Adipocyte (in vitro differentiated cells): Measurements from ENCODE around the gene WFIKKN1.

Experiments used
- DNase-seq: peaks from one replicate; pipeline ENCODE4 v3.0.0-alpha.2; 2015; ENCODE audit warnings: low read depth
- H3K27me3 ChIP-seq: replicated peaks from 2 replicates; pipeline ENCODE4 v1.7.0; 2013; ENCODE audit warnings: mild to moderate bottlenecking, low read length, moderate library complexity; ENCODE audit not compliant: control insufficient read depth, insufficient read depth
- H3K36me3 ChIP-seq: 2 replicates; pipeline ENCODE4 v1.7.0; 2013; ENCODE audit warnings: low read length, mild to moderate bottlenecking, moderate library complexity; ENCODE audit not compliant: control insufficient read depth, insufficient read depth, severe bottlenecking
- H3K4me1 ChIP-seq: 2 replicates; pipeline ENCODE4 v1.7.0; 2013; ENCODE audit warnings: mild to moderate bottlenecking, low read length, moderate library complexity; ENCODE audit not compliant: control insufficient read depth, insufficient read depth
- H3K4me3 ChIP-seq: 2 replicates; pipeline ENCODE4 v1.7.0; 2013; ENCODE audit warnings: mild to moderate bottlenecking, low read length, moderate library complexity
- H3K9ac ChIP-seq: 2 replicates; pipeline ENCODE4 v1.7.0; 2013; ENCODE audit warnings: mild to moderate bottlenecking, low read length, moderate library complexity
- H3K9me3 ChIP-seq: 2 replicates; pipeline ENCODE4 v1.7.0; 2013; ENCODE audit warnings: mild to moderate bottlenecking, low read length, moderate library complexity; ENCODE audit not compliant: control insufficient read depth

The WFIKKN1 gene

GRCh38 chr16:667113-667779 lies 36.5 kb downstream of the WFIKKN1 start:
- Histone ChIP-seq H3K4me3 (no peak overlapping the region), H3K9me3 (no peaks in the 10 kb centered on the region), H3K4me1 (peaks cover 13% of the 10 kb centered on the region), H3K27me3 (no peaks in the 10 kb centered on the region), H3K36me3 (peaks cover 24% of the 10 kb centered on the region), H3K9ac (peak overlapping the region; percentile 92)
- no peak for DNase-seq

- H3K36me3 ChIP-seq: peaks cover 31% of the 10 kb centered on the region
- no peaks in the 10 kb centered on the region for H3K9me3 ChIP-seq
- peak within 1 kb of the TSS; percentile 90 for H3K4me3 ChIP-seq
- peak within 1 kb of the TSS; percentile 92 for H3K9ac ChIP-seq
- no peaks in the 10 kb centered on the region for H3K27me3 ChIP-seq
- peak; percentile 98 for DNase-seq
- peaks cover 13% of the 10 kb centered on the region for H3K4me1 ChIP-seq
These were observed 37.2 kb downstream of the WFIKKN1 start, which contains the start of gene RHOT2 for GRCh38 chr16:667780-668518. Gene RHOT2, plus strand, starts transcription at chr16:668132. Its CDS starts 68 bp downstream, at chr16:668200.

GRCh38 chr16:668519-669171 lies 37.9 kb downstream of the WFIKKN1 start:
- H3K36me3 ChIP-seq: peaks cover 38% of the 10 kb centered on the region
- peaks cover 13% of the 10 kb centered on the region for H3K4me1 ChIP-seq
- DNase-seq: peak; percentile 48
- peak overlapping the region; percentile 90 for H3K4me3 ChIP-seq
- H3K9ac ChIP-seq: peak overlapping the region; percentile 92
- H3K9me3 ChIP-seq: no peaks in the 10 kb centered on the region
- H3K27me3 ChIP-seq: no peaks in the 10 kb centered on the region

- no peak for DNase-seq
- Histone ChIP-seq H3K9ac (peak overlapping the region; percentile 92), H3K4me1 (peaks cover 13% of the 10 kb centered on the region), H3K4me3 (peak overlapping the region; percentile 90), H3K36me3 (peaks cover 42% of the 10 kb centered on the region), H3K27me3 (no peaks in the 10 kb centered on the region), H3K9me3 (no peaks in the 10 kb centered on the region)
These were observed 38.9 kb downstream of the WFIKKN1 start for GRCh38 chr16:669666-670065.

GRCh38 chr16:670485-671352 lies 39.9 kb downstream of the WFIKKN1 start:
- no peak for DNase-seq
- no peak overlapping the region for H3K4me3 ChIP-seq
- H3K27me3 ChIP-seq: no peaks in the 10 kb centered on the region
- H3K36me3 ChIP-seq: peaks cover 42% of the 10 kb centered on the region
- peaks cover 17% of the 10 kb centered on the region for H3K4me1 ChIP-seq
- no peak overlapping the region for H3K9ac ChIP-seq
- H3K9me3 ChIP-seq: no peaks in the 10 kb centered on the region

DNA sequence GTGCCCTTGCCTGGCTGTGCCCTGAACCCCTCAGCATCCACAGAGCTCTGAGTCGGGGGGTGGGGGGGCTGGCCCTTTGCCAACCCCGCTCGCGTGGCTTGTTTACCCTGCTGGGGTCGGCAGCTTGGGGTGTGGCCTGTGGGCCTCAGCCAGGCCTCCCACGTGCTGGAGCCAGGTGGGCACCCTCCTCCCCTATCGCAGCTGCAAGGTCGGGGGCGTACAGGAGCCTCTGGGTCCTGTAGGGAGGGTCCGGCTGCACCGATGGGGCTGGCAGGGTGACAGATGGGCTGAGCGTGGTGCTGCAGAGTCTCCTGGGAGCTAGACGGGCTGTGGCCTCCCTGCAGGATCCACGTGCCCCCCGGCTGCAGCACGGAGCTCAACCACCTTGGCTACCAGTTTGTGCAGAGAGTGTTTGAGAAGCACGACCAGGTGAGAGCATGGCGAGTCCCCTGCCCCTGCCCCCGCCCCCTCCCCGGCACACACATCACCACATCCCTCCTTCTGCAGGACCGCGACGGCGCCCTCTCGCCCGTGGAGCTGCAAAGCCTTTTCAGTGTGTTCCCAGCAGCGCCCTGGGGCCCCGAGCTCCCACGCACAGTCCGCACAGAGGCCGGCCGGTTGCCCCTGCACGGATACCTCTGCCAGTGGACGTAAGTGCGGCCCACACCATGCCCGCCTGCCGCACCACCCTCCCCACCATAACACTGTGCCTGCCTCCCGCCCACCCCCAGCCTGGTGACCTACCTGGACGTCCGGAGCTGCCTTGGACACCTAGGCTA lies 40.8 kb downstream of the WFIKKN1 start:
- no peak overlapping the region for H3K4me3 ChIP-seq
- no peak overlapping the region for H3K9ac ChIP-seq
- DNase-seq: no peak
- no peaks in the 10 kb centered on the region for H3K9me3 ChIP-seq
- peaks cover 17% of the 10 kb centered on the region for H3K4me1 ChIP-seq
- no peaks in the 10 kb centered on the region for H3K27me3 ChIP-seq
- peaks cover 42% of the 10 kb centered on the region for H3K36me3 ChIP-seq

- no peak overlapping the region for H3K4me3 ChIP-seq
- DNase-seq: no peak
- no peak overlapping the region for H3K9ac ChIP-seq
- no peaks in the 10 kb centered on the region for H3K27me3 ChIP-seq
- peaks cover 42% of the 10 kb centered on the region for H3K36me3 ChIP-seq
- peaks cover 14% of the 10 kb centered on the region for H3K4me1 ChIP-seq
- no peaks in the 10 kb centered on the region for H3K9me3 ChIP-seq
These were observed 41.6 kb downstream of the WFIKKN1 start for GRCh38 chr16:672371-672770.

- Histone ChIP-seq H3K36me3 (peaks cover 42% of the 10 kb centered on the region), H3K4me3 (no peak overlapping the region), H3K27me3 (no peaks in the 10 kb centered on the region), H3K4me1 (peaks cover 12% of the 10 kb centered on the region), H3K9ac (no peak overlapping the region), H3K9me3 (no peaks in the 10 kb centered on the region)
- DNase-seq: no peak
These were observed 42.1 kb downstream of the WFIKKN1 start for GRCh38 chr16:672851-673250.

- DNase-seq: no peak
- Histone ChIP-seq H3K36me3 (peaks cover 42% of the 10 kb centered on the region), H3K9ac (no peak overlapping the region), H3K27me3 (no peaks in the 10 kb centered on the region), H3K9me3 (no peaks in the 10 kb centered on the region), H3K4me3 (no peak overlapping the region), H3K4me1 (peaks cover 12% of the 10 kb centered on the region)
These were observed 42.7 kb downstream of the WFIKKN1 start for GRCh38 chr16:673399-673991.
